Activated naive CD8-positive, alpha-beta T cell treated with anti-CD3 and anti-CD28 coated beads, Interleukin-2, amount 50 U/mL, for 24 hours (primary cell): ENCODE measurements around the gene CCDC170.
A peak's percentile ranks its signal among the peaks of the same experiment; 100 is the strongest.

Experiments used
- ATAC-seq: fragments of 150-1000 bp; cut with Tn5 transposase; one replicate; pipeline ENCODE4 v1.10.0; 2021
- DNase-seq: peaks from one replicate; pipeline ENCODE4 v3.0.0; 2021
- H3K27ac Mint-ChIP-seq: one replicate; pipeline ENCODE4 v1.8.0; 2021; ENCODE audit warnings: mild to moderate bottlenecking, mixed read lengths
- H3K27me3 Mint-ChIP-seq: one replicate; pipeline ENCODE4 v1.8.0; 2021; ENCODE audit warnings: mixed read lengths
- H3K36me3 Mint-ChIP-seq: one replicate; pipeline ENCODE4 v1.8.0; 2021; ENCODE audit warnings: low read depth, mixed read lengths
- H3K4me1 Mint-ChIP-seq: one replicate; pipeline ENCODE4 v1.8.0; 2021; ENCODE audit warnings: mixed read lengths
- H3K4me3 Mint-ChIP-seq: one replicate; pipeline ENCODE4 v1.8.0; 2021; ENCODE audit warnings: mild to moderate bottlenecking, moderate library complexity, mixed read lengths
- H3K9me3 Mint-ChIP-seq: one replicate; pipeline ENCODE4 v1.8.0; 2021; ENCODE audit warnings: mixed read lengths

The CCDC170 gene

GRCh38 chr6:151630387-151630786 lies 136.6 kb downstream of the CCDC170 start:
- ATAC-seq (no peak), DNase-seq (no peak)
- Mint-ChIP-seq H3K4me3 (no peak overlapping the region), H3K36me3 (no peaks in the 10 kb centered on the region), H3K4me1 (peaks cover 16% of the 10 kb centered on the region), H3K9me3 (no peaks in the 10 kb centered on the region), H3K27me3 (peaks cover 10% of the 10 kb centered on the region), H3K27ac (no peak overlapping the region)

- H3K36me3 Mint-ChIP-seq = no peaks in the 10 kb centered on the region
- peaks cover 11% of the 10 kb centered on the region for H3K27me3 Mint-ChIP-seq
- no peak overlapping the region for H3K4me3 Mint-ChIP-seq
- ATAC-seq = no peak
- H3K4me1 Mint-ChIP-seq = peaks cover 16% of the 10 kb centered on the region
- DNase-seq = no peak
- no peaks in the 10 kb centered on the region for H3K9me3 Mint-ChIP-seq
- H3K27ac Mint-ChIP-seq = no peak overlapping the region
Observed at GRCh38 chr6:151630991-151631655, 137.3 kb downstream of the CCDC170 start.

GRCh38 chr6:151632415-151632987 lies 138.7 kb downstream of the CCDC170 start:
- Mint-ChIP-seq H3K4me3 (no peak overlapping the region), H3K36me3 (no peaks in the 10 kb centered on the region), H3K9me3 (peaks cover under 1% of the 10 kb centered on the region), H3K4me1 (peaks cover 14% of the 10 kb centered on the region), H3K27ac (no peak overlapping the region), H3K27me3 (peaks cover 7% of the 10 kb centered on the region)
- no peak for ATAC-seq
- DNase-seq = no peak

GRCh38 chr6:151633526-151634335 lies 139.9 kb downstream of the CCDC170 start:
- Mint-ChIP-seq H3K27ac (no peak overlapping the region), H3K27me3 (peaks cover 11% of the 10 kb centered on the region), H3K4me1 (peaks cover 2% of the 10 kb centered on the region), H3K9me3 (peaks cover 9% of the 10 kb centered on the region), H3K36me3 (no peaks in the 10 kb centered on the region), H3K4me3 (no peak overlapping the region)
- no peak for ATAC-seq
- no peak for DNase-seq

GRCh38 chr6:151634336-151634720 lies 140.5 kb downstream of the CCDC170 start:
- peak; percentile 63 for ATAC-seq

DNA sequence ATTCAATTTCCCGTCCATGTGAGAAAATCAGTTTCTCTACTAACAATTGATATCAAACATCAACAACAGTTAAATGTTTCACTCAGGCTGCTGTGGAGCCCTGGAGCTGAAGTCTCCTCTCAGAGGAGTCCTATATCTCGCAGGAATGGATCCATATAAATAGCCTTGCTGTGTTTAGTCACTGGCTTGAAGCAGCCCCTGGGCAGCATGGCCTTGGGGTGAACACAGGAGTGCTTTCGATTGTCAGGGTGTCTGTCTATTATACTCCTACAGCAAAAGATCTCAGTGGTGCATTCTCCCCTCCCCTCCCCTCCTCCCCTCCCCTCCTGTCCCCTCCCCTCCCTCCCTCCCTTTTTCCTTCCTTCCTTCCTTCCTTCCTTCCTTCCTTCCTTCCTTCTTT lies 141.9 kb downstream of the CCDC170 start:
- no peak overlapping the region for H3K4me3 Mint-ChIP-seq
- no peak for DNase-seq
- H3K4me1 Mint-ChIP-seq = no peaks in the 10 kb centered on the region
- H3K27ac Mint-ChIP-seq = no peak overlapping the region
- H3K27me3 Mint-ChIP-seq = peaks cover 12% of the 10 kb centered on the region
- H3K9me3 Mint-ChIP-seq = peaks cover 11% of the 10 kb centered on the region
- no peaks in the 10 kb centered on the region for H3K36me3 Mint-ChIP-seq
- no peak for ATAC-seq

More at GRCh38 chr6:151634336-151634720, 140.5 kb downstream of the CCDC170 start:
- DNase-seq = no peak
- H3K36me3 Mint-ChIP-seq = no peaks in the 10 kb centered on the region
- no peak overlapping the region for H3K4me3 Mint-ChIP-seq
- no peaks in the 10 kb centered on the region for H3K4me1 Mint-ChIP-seq
- H3K9me3 Mint-ChIP-seq = peaks cover 9% of the 10 kb centered on the region
- H3K27ac Mint-ChIP-seq = no peak overlapping the region
- peaks cover 11% of the 10 kb centered on the region for H3K27me3 Mint-ChIP-seq

GRCh38 chr6:151637814-151638213 lies 144.0 kb downstream of the CCDC170 start:
- DNase-seq (no peak), ATAC-seq (no peak)
- H3K4me3 Mint-ChIP-seq = no peak overlapping the region
- H3K36me3 Mint-ChIP-seq = no peaks in the 10 kb centered on the region
- H3K27ac Mint-ChIP-seq = no peak overlapping the region
- H3K4me1 Mint-ChIP-seq = no peaks in the 10 kb centered on the region
- peaks cover 12% of the 10 kb centered on the region for H3K27me3 Mint-ChIP-seq
- H3K9me3 Mint-ChIP-seq = peaks cover 15% of the 10 kb centered on the region

DNA sequence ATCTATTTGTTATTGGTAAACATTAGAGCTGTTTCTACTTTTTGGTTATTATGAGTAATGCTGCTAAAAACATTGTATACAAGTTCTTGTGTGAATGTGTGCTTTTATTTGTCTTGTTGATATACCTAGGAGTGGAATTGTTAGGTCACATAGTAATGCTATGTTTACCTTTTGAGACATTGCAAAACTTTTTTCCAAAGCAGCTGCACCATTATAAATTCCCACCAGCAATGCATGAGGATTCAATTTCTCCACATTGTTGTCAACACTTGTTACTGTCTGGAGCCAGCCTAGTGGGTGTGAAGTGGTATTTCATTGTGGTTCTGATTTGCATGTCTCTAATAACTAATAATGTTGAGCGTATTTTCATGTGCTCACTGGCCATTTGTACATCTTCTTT lies 145.9 kb downstream of the CCDC170 start:
- Mint-ChIP-seq H3K4me1 (no peaks in the 10 kb centered on the region), H3K27me3 (peaks cover 12% of the 10 kb centered on the region), H3K9me3 (peaks cover 15% of the 10 kb centered on the region), H3K4me3 (no peak overlapping the region), H3K27ac (no peak overlapping the region), H3K36me3 (no peaks in the 10 kb centered on the region)
- ATAC-seq (no peak), DNase-seq (no peak)

- Mint-ChIP-seq H3K9me3 (peaks cover 15% of the 10 kb centered on the region), H3K27me3 (peaks cover 17% of the 10 kb centered on the region)
- DNase-seq = no peak
Observed at GRCh38 chr6:151641028-151641427, 147.2 kb downstream of the CCDC170 start.

GRCh38 chr6:151647976-151648639 lies 154.3 kb downstream of the CCDC170 start:
- peak; percentile 4 for DNase-seq
- no peaks in the 10 kb centered on the region for H3K36me3 Mint-ChIP-seq
- no peaks in the 10 kb centered on the region for H3K9me3 Mint-ChIP-seq
- H3K4me1 Mint-ChIP-seq = no peaks in the 10 kb centered on the region
- H3K27me3 Mint-ChIP-seq = peaks cover 28% of the 10 kb centered on the region
- H3K4me3 Mint-ChIP-seq = no peak overlapping the region
- no peak for ATAC-seq
- H3K27ac Mint-ChIP-seq = no peak overlapping the region

More at GRCh38 chr6:151641028-151641427, 147.2 kb downstream of the CCDC170 start:
- Mint-ChIP-seq H3K36me3 (no peaks in the 10 kb centered on the region), H3K4me3 (no peak overlapping the region), H3K27ac (no peak overlapping the region), H3K4me1 (no peaks in the 10 kb centered on the region)
- no peak for ATAC-seq

DNA sequence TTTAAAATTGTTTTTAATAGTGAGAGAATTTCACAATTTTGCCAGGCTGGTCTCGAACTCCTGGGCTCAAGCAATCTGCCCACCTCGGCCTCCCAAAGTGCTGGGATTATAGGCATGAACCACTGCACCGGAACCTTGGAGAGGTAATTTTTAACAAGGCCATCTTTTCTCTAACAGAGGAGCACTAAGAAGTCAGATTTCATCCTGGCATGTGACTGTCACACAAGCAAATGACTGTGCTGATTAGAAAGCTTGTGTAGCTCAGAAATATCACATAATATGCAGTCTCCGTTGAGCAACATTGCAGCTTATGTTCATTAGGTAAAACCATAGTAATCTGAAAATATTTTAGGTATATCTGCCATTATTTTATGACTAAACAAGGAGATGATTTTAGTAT lies 156.0 kb downstream of the CCDC170 start:
- Mint-ChIP-seq H3K9me3 (peaks cover 5% of the 10 kb centered on the region), H3K4me3 (no peak overlapping the region), H3K36me3 (peaks cover 4% of the 10 kb centered on the region), H3K4me1 (no peaks in the 10 kb centered on the region), H3K27me3 (peaks cover 28% of the 10 kb centered on the region), H3K27ac (no peak overlapping the region)
- DNase-seq = no peak
- no peak for ATAC-seq

DNA sequence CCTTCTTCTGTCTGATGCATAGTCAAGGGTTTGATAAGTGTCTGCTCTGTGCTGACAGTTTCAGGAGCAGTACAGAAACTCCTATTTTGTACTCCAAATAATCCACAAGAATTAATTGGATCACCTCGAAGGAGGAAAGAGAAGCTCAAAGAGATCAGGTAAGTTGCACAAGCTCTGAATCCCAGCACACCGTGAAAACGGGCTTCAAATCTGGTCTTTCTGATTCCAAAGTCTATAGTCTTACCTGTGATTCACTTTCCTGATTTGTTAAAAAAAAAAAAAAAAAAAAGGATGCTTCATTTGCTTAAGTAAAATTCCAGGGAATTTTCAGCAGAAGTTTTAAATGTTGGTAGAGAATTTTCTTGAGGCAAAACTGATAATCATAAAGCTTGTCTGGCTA lies 157.8 kb downstream of the CCDC170 start:
- H3K4me3 Mint-ChIP-seq = no peak overlapping the region
- no peaks in the 10 kb centered on the region for H3K4me1 Mint-ChIP-seq
- H3K36me3 Mint-ChIP-seq = peaks cover 5% of the 10 kb centered on the region
- peaks cover 14% of the 10 kb centered on the region for H3K9me3 Mint-ChIP-seq
- H3K27me3 Mint-ChIP-seq = peaks cover 18% of the 10 kb centered on the region
- no peak for ATAC-seq
- no peak for DNase-seq
- no peak overlapping the region for H3K27ac Mint-ChIP-seq

DNA sequence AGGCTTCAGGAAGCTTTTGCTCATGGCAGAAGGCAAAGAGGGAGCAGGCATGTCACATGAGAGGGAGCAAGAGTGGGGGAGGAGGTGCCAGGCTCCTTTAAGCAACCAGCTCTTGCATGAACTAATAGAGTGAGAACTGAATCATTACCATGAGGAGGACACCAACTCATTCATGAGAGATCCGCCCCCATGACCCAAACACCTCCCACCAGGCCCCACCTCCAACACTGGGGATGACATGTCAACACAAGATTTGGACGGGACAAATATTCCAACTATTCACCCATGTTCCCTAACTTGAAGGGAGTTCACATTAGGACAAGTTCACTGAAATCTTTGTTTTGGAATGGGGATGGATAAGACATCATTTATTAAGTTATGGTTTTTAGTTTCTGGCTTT lies 158.5 kb downstream of the CCDC170 start:
- Mint-ChIP-seq H3K4me1 (no peaks in the 10 kb centered on the region), H3K4me3 (no peak overlapping the region), H3K36me3 (peaks cover 5% of the 10 kb centered on the region), H3K27ac (no peak overlapping the region), H3K9me3 (peaks cover 14% of the 10 kb centered on the region), H3K27me3 (peaks cover 16% of the 10 kb centered on the region)
- DNase-seq (no peak), ATAC-seq (no peak)

- H3K36me3 Mint-ChIP-seq = peaks cover 5% of the 10 kb centered on the region
- peaks cover 14% of the 10 kb centered on the region for H3K9me3 Mint-ChIP-seq
- H3K27me3 Mint-ChIP-seq = peaks cover 4% of the 10 kb centered on the region
- no peak for DNase-seq
- H3K27ac Mint-ChIP-seq = no peak overlapping the region
- no peak overlapping the region for H3K4me3 Mint-ChIP-seq
- no peaks in the 10 kb centered on the region for H3K4me1 Mint-ChIP-seq
- no peak for ATAC-seq
Observed at GRCh38 chr6:151655099-151655498, 161.3 kb downstream of the CCDC170 start.
